IPS-20b (cell line): ENCODE measurements around the gene GFRA4.

Experiments
- H3K27ac ChIP-seq: one replicate; pipeline ENCODE4 v1.5.1; 2013; ENCODE audit warnings: low read length
- H3K27me3 ChIP-seq: 2 replicates; pipeline ENCODE4 v1.6.1; 2013; ENCODE audit warnings: mild to moderate bottlenecking, low read length, inconsistent platforms; ENCODE audit not compliant: insufficient read depth
- H3K36me3 ChIP-seq: 2 replicates; pipeline ENCODE4 v1.6.1; 2013; ENCODE audit warnings: low read depth, mild to moderate bottlenecking, inconsistent platforms, low read length, moderate library complexity; ENCODE audit not compliant: insufficient read depth
- H3K4me1 ChIP-seq: 2 replicates; pipeline ENCODE4 v1.6.1; 2013; ENCODE audit warnings: mild to moderate bottlenecking, control low read depth, inconsistent platforms, low read length, moderate library complexity; ENCODE audit not compliant: insufficient read depth
- H3K4me3 ChIP-seq: 2 replicates; pipeline ENCODE4 v1.5.1; 2013; ENCODE audit warnings: mild to moderate bottlenecking, low read length, inconsistent platforms
- H3K9ac ChIP-seq: 2 replicates; pipeline ENCODE4 v1.6.1; 2013; ENCODE audit warnings: low read depth, mild to moderate bottlenecking, inconsistent platforms, low read length, moderate library complexity
- H3K9me3 ChIP-seq: 2 replicates; pipeline ENCODE4 v1.6.1; 2013; ENCODE audit warnings: mild to moderate bottlenecking, low read depth, low read length, inconsistent platforms; ENCODE audit not compliant: insufficient read depth

GFRA4 gene

GRCh38 chr20:3679749-3680700 lies 16.8 kb upstream of the GFRA4 start:
- Histone ChIP-seq H3K36me3 (no peaks in the 10 kb centered on the region), H3K27me3 (peaks cover 36% of the 10 kb centered on the region), H3K4me3 (no peak overlapping the region), H3K9me3 (no peaks in the 10 kb centered on the region), H3K9ac (no peak overlapping the region), H3K4me1 (peaks cover 12% of the 10 kb centered on the region; the same call in 1 of the 2 replicates), H3K27ac (no peak overlapping the region)

DNA sequence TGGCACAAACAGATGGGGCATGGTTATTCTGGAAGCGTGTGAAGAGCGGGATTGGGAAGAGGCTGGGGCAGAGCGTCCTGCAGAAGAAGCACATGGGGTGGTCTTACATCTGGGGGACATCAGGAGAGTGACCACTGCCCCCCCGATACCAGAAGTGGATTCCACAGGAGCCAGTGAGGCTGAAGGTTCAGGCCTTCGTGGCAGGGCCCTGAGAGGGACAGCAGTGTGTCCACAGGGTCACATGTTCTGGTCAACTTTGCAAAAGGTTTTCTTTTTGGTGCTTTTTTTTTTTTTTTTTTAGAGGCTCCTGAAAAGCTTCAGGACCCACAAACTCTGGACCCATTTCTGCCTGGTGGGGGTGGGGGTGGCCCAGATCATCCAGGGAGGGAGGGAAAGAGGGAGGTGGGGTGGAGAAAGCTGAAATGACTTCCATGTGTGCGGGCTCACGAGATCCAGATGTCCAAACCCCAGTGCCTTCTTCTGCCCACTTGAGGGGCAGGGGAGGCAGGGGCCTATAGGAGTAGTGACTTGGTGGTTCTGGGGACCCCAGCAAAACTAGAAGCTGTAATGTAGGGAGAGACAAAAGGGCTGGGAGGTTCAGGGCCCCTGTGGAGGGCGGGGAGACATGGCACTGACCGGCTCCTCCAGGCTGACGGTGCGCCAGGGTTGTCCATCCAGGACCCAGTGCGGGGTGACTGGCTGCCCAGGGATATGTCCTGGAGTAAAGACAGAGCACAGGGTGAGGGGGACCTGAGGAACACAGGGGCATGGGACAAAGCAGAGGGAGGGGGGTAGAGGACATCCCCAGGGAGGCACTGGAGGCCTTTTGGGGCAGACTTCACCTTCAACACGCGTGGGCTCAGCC lies 15.9 kb upstream of the GFRA4 start:
- Histone ChIP-seq H3K27ac (no peak overlapping the region), H3K4me1 (peaks cover 6% of the 10 kb centered on the region; the same call in 1 of the 2 replicates), H3K36me3 (no peaks in the 10 kb centered on the region), H3K9me3 (no peaks in the 10 kb centered on the region), H3K27me3 (peaks cover 32% of the 10 kb centered on the region), H3K4me3 (no peak overlapping the region), H3K9ac (no peak overlapping the region)

DNA sequence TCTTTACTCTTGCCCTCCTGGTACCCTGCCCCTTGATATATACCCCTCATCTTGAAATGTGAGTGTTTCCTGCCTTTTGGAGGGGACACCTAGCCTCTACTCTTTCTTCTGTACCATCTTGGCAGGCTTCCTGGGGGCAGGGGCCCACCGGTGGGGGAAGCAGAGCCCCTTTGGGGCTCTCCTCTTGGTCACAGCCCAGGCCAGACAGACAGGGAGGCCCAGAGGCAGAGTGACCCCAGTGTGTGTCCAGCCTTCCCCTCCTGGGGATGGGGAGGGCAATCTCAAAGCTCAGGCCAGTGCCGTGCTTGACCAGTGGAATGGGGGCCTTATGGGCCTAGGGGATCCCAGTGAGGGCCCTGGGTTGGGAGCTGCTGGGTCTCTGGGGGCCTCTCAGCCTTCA lies 15.0 kb upstream of the GFRA4 start:
- H3K36me3 ChIP-seq, result no peaks in the 10 kb centered on the region
- no peak overlapping the region for H3K9ac ChIP-seq
- H3K9me3 ChIP-seq, result no peaks in the 10 kb centered on the region
- no peak overlapping the region for H3K27ac ChIP-seq
- peaks cover 26% of the 10 kb centered on the region for H3K27me3 ChIP-seq
- no peak overlapping the region for H3K4me3 ChIP-seq
- H3K4me1 ChIP-seq, result peaks cover 6% of the 10 kb centered on the region; the same call in 1 of the 2 replicates

DNA sequence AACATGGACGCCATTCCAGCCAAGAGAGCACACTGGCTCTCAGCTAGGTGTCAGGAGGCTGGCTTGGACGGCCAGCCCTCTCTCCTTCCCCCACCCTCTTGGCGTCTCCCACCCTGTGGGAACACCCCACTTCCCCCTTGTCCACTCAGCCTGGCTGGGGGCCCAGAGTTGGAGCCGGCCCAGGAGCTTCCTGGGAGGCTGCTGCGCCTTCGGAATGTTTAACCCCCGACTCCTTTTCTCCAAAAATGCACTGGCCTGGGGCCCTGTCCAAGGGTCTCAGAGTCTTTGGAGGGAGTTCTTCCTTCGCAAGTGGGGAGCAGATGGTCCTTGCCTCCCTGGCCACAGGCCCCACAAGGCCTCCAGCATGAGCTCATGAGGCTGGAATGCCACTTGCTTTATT lies 14.5 kb upstream of the GFRA4 start:
- Histone ChIP-seq H3K9ac (no peak overlapping the region), H3K27ac (no peak overlapping the region), H3K4me3 (no peak overlapping the region), H3K27me3 (peaks cover 27% of the 10 kb centered on the region), H3K36me3 (no peaks in the 10 kb centered on the region), H3K4me1 (peaks cover 6% of the 10 kb centered on the region; the same call in 1 of the 2 replicates), H3K9me3 (no peaks in the 10 kb centered on the region)

DNA sequence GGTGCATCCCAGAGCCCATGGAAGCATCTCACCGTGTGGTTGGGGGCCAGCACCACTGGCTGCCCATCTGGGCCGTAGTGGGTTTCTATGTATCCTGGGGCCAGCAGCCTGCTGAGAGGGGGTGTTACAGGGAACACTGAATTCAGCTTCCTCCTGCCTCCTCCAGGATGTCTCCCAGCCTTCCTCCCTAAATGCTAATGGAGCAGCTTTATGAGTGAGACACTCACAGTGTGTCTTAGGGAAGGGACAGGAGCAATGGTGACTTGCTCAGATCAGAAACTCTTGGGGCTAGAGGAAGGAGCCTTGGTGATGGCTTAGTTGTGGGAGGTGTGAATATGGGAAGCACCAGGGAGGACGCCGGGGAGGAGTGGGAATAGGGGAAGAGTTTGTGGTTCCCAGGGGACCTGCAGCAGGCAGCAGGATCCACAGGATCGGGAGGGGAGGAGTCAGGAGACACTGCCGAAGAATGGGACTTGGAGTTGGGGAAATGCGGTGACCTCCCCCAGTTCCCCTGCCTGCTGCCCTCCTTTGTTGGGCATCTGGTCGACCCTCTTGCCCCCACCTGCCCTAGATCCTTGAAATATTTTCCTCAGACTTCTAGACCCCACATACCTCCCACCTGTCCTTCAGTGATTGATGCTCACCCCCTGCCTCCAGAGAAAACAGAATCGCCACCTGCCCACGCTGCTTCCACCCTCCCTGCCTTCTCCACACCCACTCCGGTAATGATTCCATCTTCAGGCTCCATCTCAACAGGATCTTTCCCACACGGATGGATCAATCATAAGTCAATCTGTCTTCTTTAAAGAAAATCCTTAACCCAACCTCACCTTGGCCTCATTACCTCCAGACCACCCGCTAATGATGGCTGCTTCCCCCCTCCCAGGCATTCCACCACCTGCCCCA lies 12.0 kb upstream of the GFRA4 start:
- Histone ChIP-seq H3K4me1 (peaks cover 1% of the 10 kb centered on the region; the same call in 1 of the 2 replicates), H3K4me3 (no peak overlapping the region), H3K27ac (no peak overlapping the region), H3K9me3 (no peaks in the 10 kb centered on the region), H3K36me3 (no peaks in the 10 kb centered on the region), H3K9ac (no peak overlapping the region), H3K27me3 (peaks cover 19% of the 10 kb centered on the region)

DNA sequence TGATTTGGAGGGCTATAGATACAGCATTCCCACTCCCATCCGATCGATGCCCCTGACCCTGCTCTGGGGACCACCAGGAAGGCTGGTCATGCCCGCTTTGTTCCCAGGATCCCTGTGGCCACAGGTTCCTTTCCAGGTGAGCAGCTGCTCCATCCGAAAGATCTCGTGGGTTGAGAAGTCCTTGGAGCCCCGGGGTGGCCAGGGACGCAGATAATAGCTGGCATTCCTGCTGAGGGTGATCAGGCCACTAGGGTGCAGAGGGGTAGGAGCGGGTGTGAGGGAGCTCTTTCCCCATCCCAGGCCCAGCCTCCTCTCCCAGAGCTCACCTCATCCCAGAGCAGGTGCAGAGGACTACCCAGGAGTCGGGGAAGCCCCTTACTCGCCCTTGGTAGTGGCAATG lies 11.2 kb upstream of the GFRA4 start:
- Histone ChIP-seq H3K36me3 (no peaks in the 10 kb centered on the region), H3K27ac (no peak overlapping the region), H3K9ac (no peak overlapping the region), H3K9me3 (no peaks in the 10 kb centered on the region), H3K4me1 (no peaks in the 10 kb centered on the region), H3K4me3 (no peak overlapping the region), H3K27me3 (peaks cover 19% of the 10 kb centered on the region)

DNA sequence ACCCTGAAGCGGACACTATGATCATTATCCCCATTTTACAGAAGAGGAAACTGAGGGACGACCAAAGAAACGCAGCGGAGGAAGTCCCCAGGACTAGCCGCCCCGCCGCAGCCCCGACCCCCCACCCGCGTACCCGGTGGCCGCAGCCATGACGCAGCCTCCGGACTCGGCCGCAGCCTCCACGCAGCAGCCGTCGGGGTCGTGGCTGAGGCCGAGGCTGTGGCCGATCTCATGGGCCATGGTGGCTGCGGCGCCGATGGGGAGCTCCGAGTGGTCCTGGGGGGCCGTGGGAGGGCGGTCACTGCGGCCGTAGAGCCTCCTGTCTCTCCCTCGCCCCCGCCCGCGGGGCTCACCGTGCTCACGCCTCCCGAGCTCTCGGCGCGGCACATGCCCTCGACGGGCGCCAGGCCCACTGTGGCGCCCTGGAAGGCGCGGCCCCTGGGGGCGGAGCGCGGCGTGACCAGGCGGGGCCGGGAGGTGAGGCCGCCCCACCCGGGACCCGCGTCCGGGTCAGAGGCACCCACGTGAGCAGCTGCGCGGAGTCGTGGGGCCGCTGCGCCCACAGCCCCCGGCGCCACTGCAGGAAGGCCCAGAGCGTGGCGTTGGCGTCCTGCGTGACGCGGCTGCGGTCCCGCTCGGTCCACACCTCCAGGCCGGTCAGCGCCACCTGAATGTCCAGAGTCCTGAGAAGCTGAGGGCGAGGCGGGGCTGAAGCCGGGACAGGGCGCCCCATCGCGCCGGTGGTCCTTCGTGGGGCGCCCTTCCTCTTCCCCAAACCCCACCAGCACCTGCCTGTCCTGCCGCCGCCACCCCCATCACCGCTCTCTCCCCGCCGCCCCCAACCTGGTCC lies 10.2 kb upstream of the GFRA4 start:
- no peak overlapping the region for H3K27ac ChIP-seq
- H3K9me3 ChIP-seq, result no peaks in the 10 kb centered on the region
- H3K27me3 ChIP-seq, result peaks cover 19% of the 10 kb centered on the region
- H3K4me3 ChIP-seq, result no peak overlapping the region
- no peaks in the 10 kb centered on the region for H3K4me1 ChIP-seq
- H3K36me3 ChIP-seq, result no peaks in the 10 kb centered on the region
- no peak overlapping the region for H3K9ac ChIP-seq

DNA sequence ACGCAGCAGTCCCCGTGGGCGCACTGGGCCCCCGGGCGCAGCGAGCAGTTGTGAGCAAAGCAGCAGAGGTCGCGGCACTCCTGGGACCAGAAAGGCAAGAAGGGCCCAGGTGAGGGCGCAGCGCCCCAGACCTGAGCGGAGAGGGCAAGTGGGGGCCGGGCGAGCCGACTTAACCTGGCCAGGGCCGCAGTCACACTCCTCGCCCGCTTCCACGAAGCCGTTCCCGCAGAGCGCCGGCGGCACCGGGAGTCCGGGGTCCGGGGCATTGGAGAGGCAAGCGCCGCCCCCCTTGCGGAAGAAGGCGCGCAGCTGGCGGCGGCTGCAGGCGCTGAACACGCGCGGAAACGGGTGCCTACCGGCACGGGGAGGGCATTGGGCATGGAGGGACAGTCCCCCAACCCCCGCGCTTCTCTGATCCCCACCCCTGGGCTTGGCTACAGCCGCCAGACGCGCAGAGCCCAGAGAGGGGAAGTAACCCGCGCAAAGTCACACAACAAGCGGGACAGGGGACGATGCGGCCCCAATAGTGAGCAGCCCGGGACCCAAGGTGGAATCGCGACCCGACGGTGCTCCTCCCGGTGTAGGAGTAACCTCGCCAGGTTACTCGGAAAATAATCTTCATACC lies 9.5 kb upstream of the GFRA4 start:
- Histone ChIP-seq H3K36me3 (no peaks in the 10 kb centered on the region), H3K27me3 (peaks cover 19% of the 10 kb centered on the region), H3K27ac (no peak overlapping the region), H3K9me3 (no peaks in the 10 kb centered on the region), H3K4me1 (no peaks in the 10 kb centered on the region), H3K4me3 (no peak overlapping the region), H3K9ac (no peak overlapping the region)

GRCh38 chr20:3671986-3672546 lies 8.9 kb upstream of the GFRA4 start:
- Histone ChIP-seq H3K36me3 (no peaks in the 10 kb centered on the region), H3K9ac (no peak overlapping the region), H3K4me1 (0 out of 2 replicates have a peak, but pooled peaks cover 2% of the 10 kb centered on the region), H3K27ac (no peak overlapping the region), H3K4me3 (no peak overlapping the region), H3K27me3 (peaks cover 19% of the 10 kb centered on the region), H3K9me3 (no peaks in the 10 kb centered on the region)

DNA sequence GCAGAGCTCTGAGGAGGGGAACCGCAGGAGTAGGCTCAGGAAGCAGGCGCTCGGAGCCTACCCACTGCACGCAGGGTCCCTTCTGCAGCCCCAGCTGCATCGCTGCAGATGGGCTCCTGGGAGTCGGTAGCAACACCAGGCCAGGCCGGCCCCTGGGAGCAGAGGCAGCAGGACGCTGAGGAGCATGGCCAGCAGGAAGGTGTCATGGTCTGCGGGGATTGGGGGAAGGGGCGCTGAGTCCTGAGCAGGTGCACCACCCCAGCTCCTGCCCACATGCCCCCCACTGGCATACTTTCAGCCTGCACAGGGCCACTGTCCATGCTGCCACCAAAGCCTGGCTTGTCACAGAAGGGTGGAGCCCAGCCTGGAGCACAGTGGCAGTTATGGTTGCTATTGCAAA lies 7.7 kb upstream of the GFRA4 start:
- no peak overlapping the region for H3K27ac ChIP-seq
- H3K4me3 ChIP-seq, result no peak overlapping the region
- no peaks in the 10 kb centered on the region for H3K9me3 ChIP-seq
- peaks cover 19% of the 10 kb centered on the region for H3K27me3 ChIP-seq
- H3K9ac ChIP-seq, result no peak overlapping the region
- 0 out of 2 replicates have a peak, but pooled peaks cover 2% of the 10 kb centered on the region for H3K4me1 ChIP-seq
- H3K36me3 ChIP-seq, result no peaks in the 10 kb centered on the region
